SK-N-SH treated with all-trans-retinoic acid at 6 μM for 48 hours (cell line): ENCODE measurements around the gene ZP3.
"Not testable (repeated sequence)": the region's sequence is repeated elsewhere in the genome, so short reads cannot be mapped to it uniquely, and the experiment has no call there.

Experiments used
- BACH2 ChIP-seq: fragments of 250-450 bp; sonication (Bioruptor Pico); IDR thresholded peaks from 2 replicates; pipeline ENCODE4 v1.9.0; 2021; ENCODE audit warnings: mild to moderate bottlenecking, borderline replicate concordance
- CSDC2 ChIP-seq: fragments of 250-450 bp; sonication (Bioruptor Pico); IDR thresholded peaks from 2 replicates; pipeline ENCODE4 v1.5.0; 2020; ENCODE audit warnings: mild to moderate bottlenecking, moderate library complexity
- PPARA ChIP-seq: fragments of 250-450 bp; sonication (Bioruptor Pico); IDR thresholded peaks from 2 replicates; pipeline ENCODE4 v1.5.0; 2020; ENCODE audit warnings: mild to moderate bottlenecking, borderline replicate concordance
- TCF4 ChIP-seq: fragments of 250-450 bp; sonication (Bioruptor Pico); IDR thresholded peaks from 2 replicates; pipeline ENCODE4 v1.8.0; 2021; ENCODE audit warnings: mild to moderate bottlenecking, moderate library complexity, borderline replicate concordance
- ZFP3 ChIP-seq: fragments of 250-450 bp; sonication (Bioruptor Pico); IDR thresholded peaks from 2 replicates; pipeline ENCODE4 v1.5.0; 2020; ENCODE audit warnings: mild to moderate bottlenecking, moderate library complexity
- ZFP30 ChIP-seq: fragments of 450-650 bp; formaldehyde crosslinking; IDR thresholded peaks from 2 replicates; pipeline ENCODE4 v1.5.0; 2022; ENCODE audit warnings: mild to moderate bottlenecking, moderate library complexity
- TF ChIP-seq, protein P1 (sequence below): fragments of 250-450 bp; sonication (Bioruptor Pico); IDR thresholded peaks from 2 replicates; pipeline ENCODE4 v1.8.0; 2021; ENCODE audit warnings: low read depth, mild to moderate bottlenecking, moderate library complexity, borderline replicate concordance
- TF ChIP-seq, protein P2 (sequence below): fragments of 250-450 bp; sonication (Bioruptor Pico); IDR thresholded peaks from 2 replicates; pipeline ENCODE4 v1.8.0; 2020; ENCODE audit warnings: mild to moderate bottlenecking, moderate library complexity, borderline replicate concordance

DNA sequence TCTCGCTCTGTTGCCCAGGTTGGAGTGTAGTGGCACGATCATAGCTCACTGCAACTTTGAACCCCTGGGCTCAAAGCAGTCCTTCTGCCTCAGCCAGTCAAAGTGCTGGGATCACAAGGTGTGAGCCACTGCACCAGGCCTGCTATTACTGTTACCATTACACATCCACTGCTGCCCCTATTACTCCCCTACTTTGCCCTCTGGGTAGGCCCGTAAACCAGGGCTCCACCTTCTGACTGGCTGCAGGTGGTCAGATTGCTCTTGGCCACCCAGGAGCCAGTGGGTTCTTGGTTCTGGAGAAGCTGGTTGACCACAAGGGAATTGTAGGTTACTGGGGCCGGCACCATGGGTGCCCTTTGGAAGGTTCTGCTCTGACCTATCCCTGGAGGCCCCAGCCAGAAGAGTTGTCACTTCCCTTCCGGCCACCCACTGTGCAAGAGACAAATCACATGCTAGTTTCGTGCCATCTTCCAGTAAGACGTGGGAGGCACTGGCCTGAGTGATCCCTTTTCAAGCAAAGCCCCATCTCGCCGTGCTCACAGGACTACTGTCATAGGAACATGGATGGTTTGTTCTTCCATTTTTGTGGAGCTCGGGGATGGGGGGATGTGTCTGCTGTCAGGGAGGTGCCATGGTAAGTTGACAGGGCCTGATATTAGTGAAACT, 46.9 kb downstream of the ZP3 start:
- TF ChIP-seq TCF4; BACH2 (CRISPR knock-in tag); ZFP3 (CRISPR knock-in tag); CSDC2 (CRISPR knock-in tag); PPARA (CRISPR knock-in tag); ZFP30 (CRISPR knock-in tag): not testable (repeated sequence)
- TF ChIP-seq, protein P1, sequence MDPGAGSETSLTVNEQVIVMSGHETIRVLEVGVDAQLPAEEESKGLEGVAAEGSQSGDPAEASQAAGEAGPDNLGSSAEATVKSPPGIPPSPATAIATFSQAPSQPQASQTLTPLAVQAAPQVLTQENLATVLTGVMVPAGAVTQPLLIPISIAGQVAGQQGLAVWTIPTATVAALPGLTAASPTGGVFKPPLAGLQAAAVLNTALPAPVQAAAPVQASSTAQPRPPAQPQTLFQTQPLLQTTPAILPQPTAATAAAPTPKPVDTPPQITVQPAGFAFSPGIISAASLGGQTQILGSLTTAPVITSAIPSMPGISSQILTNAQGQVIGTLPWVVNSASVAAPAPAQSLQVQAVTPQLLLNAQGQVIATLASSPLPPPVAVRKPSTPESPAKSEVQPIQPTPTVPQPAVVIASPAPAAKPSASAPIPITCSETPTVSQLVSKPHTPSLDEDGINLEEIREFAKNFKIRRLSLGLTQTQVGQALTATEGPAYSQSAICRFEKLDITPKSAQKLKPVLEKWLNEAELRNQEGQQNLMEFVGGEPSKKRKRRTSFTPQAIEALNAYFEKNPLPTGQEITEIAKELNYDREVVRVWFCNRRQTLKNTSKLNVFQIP (CRISPR knock-in tag): not testable (repeated sequence)
- TF ChIP-seq, protein P2, sequence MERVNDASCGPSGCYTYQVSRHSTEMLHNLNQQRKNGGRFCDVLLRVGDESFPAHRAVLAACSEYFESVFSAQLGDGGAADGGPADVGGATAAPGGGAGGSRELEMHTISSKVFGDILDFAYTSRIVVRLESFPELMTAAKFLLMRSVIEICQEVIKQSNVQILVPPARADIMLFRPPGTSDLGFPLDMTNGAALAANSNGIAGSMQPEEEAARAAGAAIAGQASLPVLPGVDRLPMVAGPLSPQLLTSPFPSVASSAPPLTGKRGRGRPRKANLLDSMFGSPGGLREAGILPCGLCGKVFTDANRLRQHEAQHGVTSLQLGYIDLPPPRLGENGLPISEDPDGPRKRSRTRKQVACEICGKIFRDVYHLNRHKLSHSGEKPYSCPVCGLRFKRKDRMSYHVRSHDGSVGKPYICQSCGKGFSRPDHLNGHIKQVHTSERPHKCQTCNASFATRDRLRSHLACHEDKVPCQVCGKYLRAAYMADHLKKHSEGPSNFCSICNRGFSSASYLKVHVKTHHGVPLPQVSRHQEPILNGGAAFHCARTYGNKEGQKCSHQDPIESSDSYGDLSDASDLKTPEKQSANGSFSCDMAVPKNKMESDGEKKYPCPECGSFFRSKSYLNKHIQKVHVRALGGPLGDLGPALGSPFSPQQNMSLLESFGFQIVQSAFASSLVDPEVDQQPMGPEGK (CRISPR knock-in tag): not testable (repeated sequence)
